ENCODE data around the gene SMIM44. TPM values are rescaled to one million over a fixed set of nuclear protein-coding genes. Genes with fewer than 3 reads are reported as not detected.

SMIM44 gene
- total and polyA plus RNA-seq, 9 of the 15 experiments (the other 6 are each of a cell fraction or from before 2014, with no cell fraction given), result not detected

- Histone ChIP-seq H3K4me3 (no peak overlapping the region), H3K4me1 (replicated peaks in 1 of 2; ENCODE audit: control insufficient read depth in 2 of 2, insufficient read depth in 2 of 2, low read length in 2 of 2) (peaks cover 0 to 31% of the 10 kb centered on the region in 2 experiments; a peak in 2 of 5 replicates), H2AFZ (ENCODE audit: low read depth, low read length) (no peak overlapping the region), H3K27ac (ENCODE audit: extremely low read depth, low read depth, low read length) (no peak overlapping the region), H4K20me1 (replicated peaks; ENCODE audit: control insufficient read depth, insufficient read depth, low read length) (peaks cover 7% of the 10 kb centered on the region; the same call in 1 of the 2 replicates), H3K36me3 (ENCODE audit: control insufficient read depth, insufficient read depth, low read length) (peaks cover 62% of the 10 kb centered on the region; the same call in 2 of the 3 replicates), H3K9me1 (ENCODE audit: control insufficient read depth, insufficient read depth, low read length) (peaks cover 2% of the 10 kb centered on the region), H3K79me2 (ENCODE audit: control insufficient read depth, insufficient read depth, low read length) (no peaks in the 10 kb centered on the region), H3K9ac (ENCODE audit: insufficient read depth in 1 of 2, low read depth in 2 of 2, low read length in 2 of 2) (no peak overlapping the region; a peak in 1 of 4 replicates), H3K27me3 (ENCODE audit: control insufficient read depth in 2 of 2, insufficient read depth in 2 of 2, low read length in 2 of 2) (no peaks in the 10 kb centered on the region), H3K9me3 (replicated peaks; ENCODE audit: control insufficient read depth, insufficient read depth, low read depth, low read length) (no peaks in the 10 kb centered on the region), H3K4me2 (ENCODE audit: insufficient read depth, low read length) (no peak overlapping the region)
- DNase-seq (ENCODE audit: extremely low read depth in 1 of 4, low spot score in 3 of 4) (no peak), FAIRE-seq (no peak), ATAC-seq (no peak)
- WGBS (ENCODE audit: insufficient coverage, low coverage, missing lambda C conversion rate), result 93% methylated on average over 20 of the region's 33 CpGs
- intact Hi-C loops (cut with micrococcal nuclease) (no loop called here), in situ Hi-C loops (cut with MboI) (no loop called here)
- no peak for TF ChIP-seq HSF4 (CRISPR knock-in tag; IDR thresholded peaks at IDR 0.05; ENCODE audit: borderline replicate concordance)
- TF ChIP-seq SMARCA5 (IDR thresholded peaks at IDR 0.05), result no peak
- no peak for TF ChIP-seq ZNF212 (CRISPR knock-in tag; IDR thresholded peaks at IDR 0.05)
- no peak for TF ChIP-seq ARHGAP35 (IDR thresholded peaks at IDR 0.05; ENCODE audit: partially characterized antibody)
- TF ChIP-seq CHD4 (IDR thresholded peaks at IDR 0.05; ENCODE audit: insufficient read depth, insufficient replicate concordance, low read depth, low read length, poor library complexity, severe bottlenecking), result no peak
- TF ChIP-seq ARID3A (IDR thresholded peaks at IDR 0.05; ENCODE audit: borderline replicate concordance, low read depth, low read length), result no peak
- TF ChIP-seq HDGF (IDR thresholded peaks at IDR 0.05), result no peak
- TF ChIP-seq ATF1 (CRISPR knock-in tag; IDR thresholded peaks at IDR 0.05), result no peak
- no peak for TF ChIP-seq ATF1 (tag; IDR thresholded peaks at IDR 0.05)
- no peak for TF ChIP-seq MCM2 (IDR thresholded peaks at IDR 0.05; ENCODE audit: low read depth)
- no peak for TF ChIP-seq SAP30 (IDR thresholded peaks at IDR 0.05; ENCODE audit: borderline replicate concordance, insufficient read depth, low read depth, low read length, poor library complexity, severe bottlenecking)
- no peak for TF ChIP-seq ZNF644 (tag; IDR thresholded peaks at IDR 0.05; ENCODE audit: low read depth)
- no peak for TF ChIP-seq SOX6 (IDR thresholded peaks at IDR 0.05)
- TF ChIP-seq HNRNPL (IDR thresholded peaks at IDR 0.05; ENCODE audit: low read depth, low read length), result no peak
- TF ChIP-seq XRCC4 (IDR thresholded peaks at IDR 0.05; ENCODE audit: extremely low read depth, insufficient read depth, insufficient read length), result no peak
- TF ChIP-seq ZMIZ1 (IDR thresholded peaks at IDR 0.05; ENCODE audit: low read depth in 2 of 2, low read length in 2 of 2), result no peak
- TF ChIP-seq EP300 (IDR thresholded peaks at IDR 0.05; ENCODE audit: low read length), result no peak
- no TSS peak for BruUV-seq (replicated peaks)
- POLR2A ChIA-PET, result interaction anchor here (0.5 to 1.4 kb wide), 3 partner anchors 9 to 84 kb away, joined by 3 to 4 read pairs (median 3); no protein-coding TSS in a partner anchor
- CTCF ChIA-PET (ENCODE audit: low intra/inter-chr PET ratio), result interaction anchor here (0.5 kb wide), 1 partner anchor 162 kb away, joined by 3 read pairs; no protein-coding TSS in a partner anchor
These were observed 49.0 kb upstream of the SMIM44 start for GRCh38 chr19:3532154-3532786.

Measured in K562 (cell line).